Smooth muscle cell of the brain vasculature (primary cell): Measurements from ENCODE around the gene ZEB1.
"Not testable (repeated sequence)": the region's sequence is repeated elsewhere in the genome, so short reads cannot be mapped to it uniquely, and the experiment has no call there.

Source experiments
- DNase-seq: peaks from one replicate; pipeline ENCODE4 v3.0.0-alpha.2; 2012; ENCODE audit warnings: low read depth, low spot score

The ZEB1 gene

DNA sequence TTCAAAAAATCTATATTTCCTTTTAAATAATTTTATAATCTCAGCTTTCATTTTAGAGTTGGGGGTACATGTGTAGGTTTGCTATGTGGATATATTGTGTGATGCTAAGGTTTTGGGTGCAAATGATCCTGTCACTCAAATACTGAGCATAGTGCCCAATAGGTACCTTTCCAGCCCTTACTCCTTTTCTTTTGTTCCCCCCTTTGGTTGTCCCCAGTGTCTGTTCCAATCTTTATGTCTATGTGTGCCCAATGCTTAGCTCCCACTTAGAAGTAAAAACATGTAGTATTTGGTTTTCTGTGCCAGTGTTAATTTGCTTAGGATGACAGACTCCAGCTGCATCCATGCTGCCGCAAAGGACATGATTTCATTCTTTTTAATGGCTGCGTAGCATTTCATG is 103.6 kb downstream of the ZEB1 start:
- DNase-seq = no peak

DNA sequence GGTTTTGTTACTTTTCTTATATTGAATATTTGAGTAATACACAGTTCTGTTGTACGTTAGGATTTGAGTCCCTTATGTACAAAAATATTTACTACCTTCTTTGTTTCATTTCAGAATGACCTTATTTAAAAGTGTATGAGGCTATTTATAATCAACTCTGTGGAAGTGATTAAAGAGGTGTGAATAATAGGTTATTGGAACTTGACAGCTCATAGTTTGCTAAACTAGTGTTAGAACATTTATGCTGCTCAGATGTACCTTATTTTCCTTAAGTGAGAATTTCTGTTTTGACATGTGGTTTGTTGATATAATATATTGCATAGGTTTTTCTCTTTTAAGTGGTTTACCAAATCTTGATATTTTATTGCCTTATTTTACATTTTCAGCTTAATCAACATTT is 105.5 kb downstream of the ZEB1 start:
- no peak for DNase-seq

DNA sequence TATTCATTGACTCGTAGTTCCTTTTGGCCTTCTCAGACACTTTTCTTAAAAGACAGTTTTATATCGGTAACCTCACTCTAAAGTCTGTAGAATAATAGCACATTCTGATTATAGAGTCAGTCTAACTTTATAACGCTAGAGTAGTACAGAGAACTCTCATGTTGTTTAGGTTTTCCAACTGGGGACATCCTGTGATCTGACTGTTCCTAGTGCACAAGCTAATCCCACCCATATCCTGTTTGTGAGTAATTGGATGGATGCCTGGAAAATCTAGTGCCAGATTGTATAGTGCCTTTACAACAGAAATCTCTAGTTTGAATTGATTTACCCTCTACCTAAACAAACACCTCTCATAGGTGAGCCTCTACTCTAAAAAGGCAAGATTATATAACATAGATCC is 107.4 kb downstream of the ZEB1 start:
- peak; percentile 67 for DNase-seq

- not testable (repeated sequence) for DNase-seq
Measured at GRCh38 chr10:31427334-31427733, 108.3 kb downstream of the ZEB1 start.

DNA sequence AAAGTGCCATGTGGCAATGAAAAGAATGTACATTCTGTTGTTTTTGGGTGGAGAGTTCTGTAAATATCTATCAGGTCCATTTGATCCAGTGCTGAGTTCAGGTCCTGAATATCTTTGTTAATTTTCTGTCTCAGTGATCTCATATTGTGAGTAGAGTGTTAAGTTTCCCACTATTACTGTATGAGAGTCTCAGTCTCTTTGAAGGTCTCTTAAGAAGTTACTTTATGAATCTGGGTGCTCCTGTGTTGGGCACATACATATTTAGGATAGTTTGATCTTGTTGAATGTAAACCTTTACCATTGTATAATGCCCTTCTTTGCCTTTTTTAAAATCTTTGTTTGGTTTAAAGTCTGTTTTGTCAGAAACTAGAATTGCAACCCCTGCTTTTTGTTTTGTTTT is 109.5 kb downstream of the ZEB1 start:
- DNase-seq = not testable (repeated sequence)

- no peak for DNase-seq
Measured at GRCh38 chr10:31431021-31431420, 112.0 kb downstream of the ZEB1 start.

- DNase-seq = no peak
Measured at GRCh38 chr10:31437959-31438358, 118.9 kb downstream of the ZEB1 start.

- DNase-seq = no peak
Measured at GRCh38 chr10:31451766-31452165, 132.8 kb downstream of the ZEB1 start.

DNA sequence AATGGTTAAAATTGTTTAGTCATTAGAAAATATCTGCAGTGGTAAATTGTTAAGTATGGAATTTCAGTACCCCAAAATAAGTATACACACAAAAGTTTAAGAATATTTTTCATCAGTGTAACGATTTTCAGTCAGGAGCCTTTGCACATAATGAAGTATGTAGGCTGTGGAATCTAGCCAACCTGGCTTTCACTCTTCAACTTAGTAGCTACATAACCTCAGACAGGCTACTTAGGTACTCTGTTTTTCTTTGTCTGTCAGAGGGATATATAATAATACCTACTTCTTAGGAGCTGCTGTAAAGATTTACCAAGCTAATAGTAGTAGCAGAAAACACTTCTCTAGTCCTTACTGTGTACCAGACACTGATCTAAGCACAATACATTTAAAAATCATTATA is 137.5 kb downstream of the ZEB1 start:
- no peak for DNase-seq

- no peak for DNase-seq
Measured at GRCh38 chr10:31457858-31458257, 138.8 kb downstream of the ZEB1 start.

GRCh38 chr10:31458974-31459373 is 140.0 kb downstream of the ZEB1 start:
- no peak for DNase-seq

GRCh38 chr10:31460242-31460641 is 141.2 kb downstream of the ZEB1 start:
- DNase-seq = no peak

DNA sequence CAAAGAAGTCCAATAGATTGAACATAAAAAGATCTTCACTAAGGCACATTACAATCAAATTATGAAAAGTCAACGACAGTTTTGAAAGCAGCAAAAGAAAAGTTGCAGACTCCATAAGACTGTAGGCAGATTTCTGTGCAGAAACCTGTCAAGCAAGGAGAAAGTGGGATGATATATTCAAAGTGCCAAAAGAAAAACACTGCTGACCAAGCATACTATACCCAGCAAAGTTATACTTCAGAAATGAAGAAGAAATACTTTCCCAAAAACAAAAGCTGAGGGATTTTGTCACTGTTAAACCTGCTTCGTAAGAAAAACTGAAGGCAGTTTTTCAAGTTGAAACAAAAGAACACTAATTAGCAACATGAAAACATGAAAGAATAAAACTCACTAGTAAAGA is 145.5 kb downstream of the ZEB1 start:
- no peak for DNase-seq

DNA sequence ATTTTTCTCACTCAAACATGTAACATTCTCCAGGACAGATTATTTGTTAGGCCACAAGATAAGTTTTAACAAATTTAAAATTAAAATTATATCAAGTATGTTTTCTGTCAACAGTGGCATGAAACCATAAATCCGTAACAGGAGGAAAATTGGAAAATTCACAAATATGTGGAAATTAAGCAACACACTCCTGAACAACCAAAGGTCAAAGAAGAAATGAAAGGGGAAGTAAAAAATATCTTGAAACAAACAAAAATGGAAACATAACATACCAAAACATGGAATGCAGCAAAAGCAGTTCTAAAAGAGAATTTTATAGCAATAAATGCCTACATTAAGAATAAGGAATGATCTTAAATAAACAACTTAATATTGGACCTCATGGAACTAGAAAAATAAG is 147.3 kb downstream of the ZEB1 start:
- DNase-seq = no peak

GRCh38 chr10:31467791-31468535 is 148.9 kb downstream of the ZEB1 start:
- no peak for DNase-seq

GRCh38 chr10:31468536-31468859 is 149.5 kb downstream of the ZEB1 start:
- no peak for DNase-seq

DNA sequence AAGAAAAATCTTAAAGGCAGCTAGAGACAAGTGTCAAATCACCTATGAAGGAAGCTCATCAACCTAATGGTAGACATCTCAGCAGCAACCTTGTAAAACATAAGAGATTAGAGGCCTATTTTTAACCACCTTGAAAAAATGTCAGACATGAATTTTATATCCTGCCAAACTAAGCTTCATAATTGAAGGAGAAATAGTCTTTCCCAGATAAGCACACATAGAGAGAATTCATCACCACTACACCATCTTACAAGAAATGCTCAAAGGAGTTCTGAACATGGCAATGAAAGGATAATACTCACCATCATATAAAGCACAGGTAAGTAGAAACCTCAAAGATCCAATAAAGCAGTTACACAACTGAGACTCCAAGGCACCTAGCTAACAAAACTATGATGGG is 156.5 kb downstream of the ZEB1 start:
- no peak for DNase-seq

- no peak for DNase-seq
Measured at GRCh38 chr10:31476088-31476487, 157.1 kb downstream of the ZEB1 start.

- DNase-seq = no peak
Measured at GRCh38 chr10:31477584-31477983, 158.6 kb downstream of the ZEB1 start.

DNA sequence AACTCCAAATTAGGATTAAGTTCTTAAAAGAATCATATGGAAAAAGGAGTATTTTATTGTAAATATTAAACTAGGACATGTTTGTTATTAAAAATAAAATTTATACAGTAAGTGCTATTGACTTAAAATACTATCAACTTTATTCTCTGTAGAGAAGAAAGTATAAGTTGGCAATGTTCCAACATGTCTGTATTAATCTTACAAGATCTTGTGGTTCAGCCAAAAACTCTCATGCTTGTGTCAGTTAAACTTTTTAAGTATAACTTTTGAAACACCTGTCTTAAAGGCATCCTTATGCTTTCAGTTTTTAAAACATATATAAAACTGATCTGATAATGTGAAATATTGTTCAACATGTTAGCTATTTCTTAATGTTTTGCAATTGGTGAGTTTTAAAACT is 160.7 kb downstream of the ZEB1 start:
- no peak for DNase-seq

- no peak for DNase-seq
Measured at GRCh38 chr10:31483546-31483945, 164.5 kb downstream of the ZEB1 start.

GRCh38 chr10:31484431-31485135 is 165.6 kb downstream of the ZEB1 start:
- no peak for DNase-seq

DNA sequence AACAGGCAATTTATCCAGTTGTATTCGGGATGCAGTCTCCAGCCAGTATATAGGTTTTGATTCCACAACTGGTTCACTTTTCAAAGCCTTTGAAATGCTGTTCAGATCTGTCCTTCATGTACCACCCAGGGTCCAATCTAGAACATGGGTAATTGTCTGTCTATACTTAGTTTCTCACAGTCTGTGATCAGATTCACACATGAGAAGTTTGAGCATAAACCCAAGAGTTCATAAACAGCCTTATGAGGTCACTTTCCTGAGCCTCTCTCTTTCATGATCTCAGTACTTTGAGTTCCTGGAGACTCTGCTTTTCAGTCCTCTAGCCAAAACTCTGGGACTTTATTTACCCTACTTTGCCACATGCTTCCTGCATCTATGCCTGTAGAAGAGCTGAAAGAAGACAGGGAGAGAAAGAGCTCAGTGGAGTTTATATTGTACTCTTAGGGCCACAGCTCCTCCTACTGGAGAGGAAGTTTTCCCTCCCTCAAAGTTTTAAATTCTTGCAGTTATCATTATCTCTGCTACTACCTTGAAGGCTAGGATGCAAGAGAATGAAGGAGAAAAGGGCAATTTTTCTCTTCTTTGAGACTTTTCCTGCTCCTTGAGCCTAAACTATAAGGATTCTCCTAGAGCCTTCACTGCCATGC is 172.0 kb downstream of the ZEB1 start:
- DNase-seq = peak; percentile 45
